Ishikawa (cell line): Measurements from ENCODE around the gene HELB.

Source experiments
- EP300 ChIP-seq: IDR thresholded peaks from 2 replicates; pipeline ENCODE4 v1.6.1; 2012; ENCODE audit warnings: borderline replicate concordance
- FOXM1 ChIP-seq: IDR thresholded peaks from 2 replicates; pipeline ENCODE4 v1.6.1; 2012; ENCODE audit warnings: low read depth, borderline replicate concordance
- RAD21 ChIP-seq: IDR thresholded peaks from 2 replicates; pipeline ENCODE4 v1.6.1; 2012; ENCODE audit warnings: low read depth
- ZBTB7A ChIP-seq: IDR thresholded peaks from 2 replicates; pipeline ENCODE4 v1.6.1; 2012; ENCODE audit warnings: low read depth
- TF ChIP-seq, protein P1 (sequence below): IDR thresholded peaks from 2 replicates; pipeline ENCODE4 v1.6.1; 2012
- TF ChIP-seq, protein P2 (sequence below): IDR thresholded peaks from 2 replicates; pipeline ENCODE4 v1.6.1; 2012; ENCODE audit warnings: low read depth, mild to moderate bottlenecking

DNA sequence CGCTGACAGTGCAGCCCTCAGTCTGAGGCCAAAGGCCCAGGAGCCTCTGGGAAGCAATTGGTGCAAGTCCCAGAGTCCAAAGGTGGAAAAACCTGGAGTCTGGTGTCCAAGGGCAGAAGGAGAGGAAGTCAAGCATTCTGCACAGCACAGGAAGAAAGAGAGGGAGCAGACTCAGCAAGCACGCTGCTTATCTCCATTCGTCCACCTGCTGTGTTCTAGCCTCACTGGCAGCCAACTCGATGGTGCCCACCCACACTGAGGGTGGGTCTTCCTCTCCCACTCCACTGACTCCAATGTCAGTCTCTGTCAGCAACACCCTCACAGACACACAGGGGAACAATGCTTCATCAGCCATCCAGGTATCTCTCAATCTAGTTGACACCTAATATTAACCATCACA lies 38.8 kb downstream of the HELB start:
- TF ChIP-seq ZBTB7A (no peak), EP300 (no peak), FOXM1 (no peak), RAD21 (no peak)
- TF ChIP-seq, protein P1, sequence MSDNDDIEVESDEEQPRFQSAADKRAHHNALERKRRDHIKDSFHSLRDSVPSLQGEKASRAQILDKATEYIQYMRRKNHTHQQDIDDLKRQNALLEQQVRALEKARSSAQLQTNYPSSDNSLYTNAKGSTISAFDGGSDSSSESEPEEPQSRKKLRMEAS, result no peak
- TF ChIP-seq, protein P2, sequence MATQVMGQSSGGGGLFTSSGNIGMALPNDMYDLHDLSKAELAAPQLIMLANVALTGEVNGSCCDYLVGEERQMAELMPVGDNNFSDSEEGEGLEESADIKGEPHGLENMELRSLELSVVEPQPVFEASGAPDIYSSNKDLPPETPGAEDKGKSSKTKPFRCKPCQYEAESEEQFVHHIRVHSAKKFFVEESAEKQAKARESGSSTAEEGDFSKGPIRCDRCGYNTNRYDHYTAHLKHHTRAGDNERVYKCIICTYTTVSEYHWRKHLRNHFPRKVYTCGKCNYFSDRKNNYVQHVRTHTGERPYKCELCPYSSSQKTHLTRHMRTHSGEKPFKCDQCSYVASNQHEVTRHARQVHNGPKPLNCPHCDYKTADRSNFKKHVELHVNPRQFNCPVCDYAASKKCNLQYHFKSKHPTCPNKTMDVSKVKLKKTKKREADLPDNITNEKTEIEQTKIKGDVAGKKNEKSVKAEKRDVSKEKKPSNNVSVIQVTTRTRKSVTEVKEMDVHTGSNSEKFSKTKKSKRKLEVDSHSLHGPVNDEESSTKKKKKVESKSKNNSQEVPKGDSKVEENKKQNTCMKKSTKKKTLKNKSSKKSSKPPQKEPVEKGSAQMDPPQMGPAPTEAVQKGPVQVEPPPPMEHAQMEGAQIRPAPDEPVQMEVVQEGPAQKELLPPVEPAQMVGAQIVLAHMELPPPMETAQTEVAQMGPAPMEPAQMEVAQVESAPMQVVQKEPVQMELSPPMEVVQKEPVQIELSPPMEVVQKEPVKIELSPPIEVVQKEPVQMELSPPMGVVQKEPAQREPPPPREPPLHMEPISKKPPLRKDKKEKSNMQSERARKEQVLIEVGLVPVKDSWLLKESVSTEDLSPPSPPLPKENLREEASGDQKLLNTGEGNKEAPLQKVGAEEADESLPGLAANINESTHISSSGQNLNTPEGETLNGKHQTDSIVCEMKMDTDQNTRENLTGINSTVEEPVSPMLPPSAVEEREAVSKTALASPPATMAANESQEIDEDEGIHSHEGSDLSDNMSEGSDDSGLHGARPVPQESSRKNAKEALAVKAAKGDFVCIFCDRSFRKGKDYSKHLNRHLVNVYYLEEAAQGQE, result no peak
